ENCODE measurements around the gene ASB2. TPM values are rescaled to one million over a fixed set of nuclear protein-coding genes. Genes with fewer than 3 reads are reported as not detected.

The ASB2 gene
- total RNA-seq, 2 donors from 2014 or later: 0.11 TPM; not detected in 1

GRCh38 chr14:94003397-94003796, 27.0 kb upstream of the ASB2 start:
- no peak for DNase-seq
- 95 to 100% methylated on average over 1 to 3 of the region's 4 CpGs for WGBS, 2 experiments (ENCODE audit: insufficient coverage in 1 of 2, insufficient read length in 1 of 2)
- peaks cover 4% of the 10 kb centered on the region for H3K4me1 Mint-ChIP-seq
- H3K36me3 ChIP-seq (ENCODE audit: control insufficient read depth, insufficient read depth, low read length): no peaks in the 10 kb centered on the region
- TF ChIP-seq, protein P1, sequence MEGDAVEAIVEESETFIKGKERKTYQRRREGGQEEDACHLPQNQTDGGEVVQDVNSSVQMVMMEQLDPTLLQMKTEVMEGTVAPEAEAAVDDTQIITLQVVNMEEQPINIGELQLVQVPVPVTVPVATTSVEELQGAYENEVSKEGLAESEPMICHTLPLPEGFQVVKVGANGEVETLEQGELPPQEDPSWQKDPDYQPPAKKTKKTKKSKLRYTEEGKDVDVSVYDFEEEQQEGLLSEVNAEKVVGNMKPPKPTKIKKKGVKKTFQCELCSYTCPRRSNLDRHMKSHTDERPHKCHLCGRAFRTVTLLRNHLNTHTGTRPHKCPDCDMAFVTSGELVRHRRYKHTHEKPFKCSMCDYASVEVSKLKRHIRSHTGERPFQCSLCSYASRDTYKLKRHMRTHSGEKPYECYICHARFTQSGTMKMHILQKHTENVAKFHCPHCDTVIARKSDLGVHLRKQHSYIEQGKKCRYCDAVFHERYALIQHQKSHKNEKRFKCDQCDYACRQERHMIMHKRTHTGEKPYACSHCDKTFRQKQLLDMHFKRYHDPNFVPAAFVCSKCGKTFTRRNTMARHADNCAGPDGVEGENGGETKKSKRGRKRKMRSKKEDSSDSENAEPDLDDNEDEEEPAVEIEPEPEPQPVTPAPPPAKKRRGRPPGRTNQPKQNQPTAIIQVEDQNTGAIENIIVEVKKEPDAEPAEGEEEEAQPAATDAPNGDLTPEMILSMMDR (conservative IDR thresholded peaks at IDR 0.05): no peak
- peaks cover 21% of the 10 kb centered on the region for H3K27me3 Mint-ChIP-seq (ENCODE audit: insufficient read depth)
- no peaks in the 10 kb centered on the region for H3K4me1 ChIP-seq (ENCODE audit: control insufficient read depth, insufficient read depth, low read length)
- no peak overlapping the region for H3K27ac ChIP-seq (ENCODE audit: low read depth, low read length)
- no peak overlapping the region for H3K4me3 ChIP-seq (ENCODE audit: low read length)
- H3K36me3 Mint-ChIP-seq (ENCODE audit: low read depth): no peaks in the 10 kb centered on the region
- H3K4me3 Mint-ChIP-seq: no peak overlapping the region
- H3K27ac Mint-ChIP-seq: no peak overlapping the region
- H3K9ac ChIP-seq (ENCODE audit: extremely low read depth, low read length, poor library complexity, severe bottlenecking): no peak overlapping the region
- no peaks in the 10 kb centered on the region for H3K9me3 ChIP-seq (ENCODE audit: control insufficient read depth, low read length)
- no peaks in the 10 kb centered on the region for H3K9me3 Mint-ChIP-seq
- peaks cover 7% of the 10 kb centered on the region for H3K27me3 ChIP-seq (ENCODE audit: control insufficient read depth, insufficient read depth, low read length, poor library complexity, severe bottlenecking)

DNA sequence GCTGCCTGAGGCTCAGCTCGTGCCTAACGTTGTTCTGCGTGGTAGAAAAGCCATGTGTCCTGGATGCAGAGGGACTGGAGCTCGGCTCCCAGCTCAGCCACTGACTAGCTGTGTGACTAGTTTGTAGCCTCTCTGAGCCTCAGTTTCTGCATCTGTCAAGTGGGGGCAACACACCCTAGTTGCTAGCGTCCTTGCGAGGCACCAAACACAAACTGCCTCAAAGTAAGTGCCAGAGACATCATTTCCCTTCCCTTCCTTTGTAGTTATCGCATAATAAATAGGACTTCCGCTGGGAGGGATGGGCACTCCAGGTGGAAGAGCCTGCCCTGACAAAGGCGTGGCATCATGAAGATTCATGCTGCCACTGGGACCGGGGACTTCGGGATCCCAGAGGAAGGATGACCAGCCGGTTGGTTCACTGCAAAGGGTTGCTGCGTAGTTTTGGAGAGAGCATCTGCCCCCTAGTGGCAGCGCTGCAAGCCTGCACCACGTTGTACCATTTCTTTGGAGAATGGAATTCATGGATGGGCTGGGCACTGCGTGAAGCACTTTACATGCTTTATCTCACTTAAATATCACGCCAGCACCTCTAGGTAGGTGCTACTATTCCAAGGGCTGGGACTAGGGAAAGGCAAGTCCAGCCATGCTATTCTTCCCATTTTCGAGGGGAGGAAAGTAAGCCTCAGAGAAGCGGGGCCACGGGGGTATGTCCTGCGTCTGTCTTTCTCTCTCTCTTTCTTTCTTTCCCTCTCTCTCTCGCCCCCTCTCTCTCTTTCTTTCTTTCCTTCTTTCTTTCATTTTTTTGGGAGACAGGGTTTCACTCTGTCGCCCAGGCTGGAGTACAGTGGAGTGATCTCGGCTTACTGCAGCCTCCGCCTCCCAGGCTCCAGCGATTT, 25.4 kb upstream of the ASB2 start:
- Mint-ChIP-seq H3K4me1 (peaks cover 4% of the 10 kb centered on the region), H3K36me3 (ENCODE audit: low read depth) (no peaks in the 10 kb centered on the region), H3K4me3 (no peak overlapping the region), H3K9me3 (no peaks in the 10 kb centered on the region), H3K27me3 (ENCODE audit: insufficient read depth) (peaks cover 21% of the 10 kb centered on the region), H3K27ac (no peak overlapping the region)
- Histone ChIP-seq H3K4me3 (ENCODE audit: low read length) (no peak overlapping the region), H3K4me1 (ENCODE audit: control insufficient read depth, insufficient read depth, low read length) (no peaks in the 10 kb centered on the region), H3K9ac (ENCODE audit: extremely low read depth, low read length, poor library complexity, severe bottlenecking) (no peak overlapping the region), H3K9me3 (ENCODE audit: control insufficient read depth, low read length) (no peaks in the 10 kb centered on the region), H3K27ac (ENCODE audit: low read depth, low read length) (no peak overlapping the region), H3K27me3 (ENCODE audit: control insufficient read depth, insufficient read depth, low read length, poor library complexity, severe bottlenecking) (peaks cover 7% of the 10 kb centered on the region), H3K36me3 (ENCODE audit: control insufficient read depth, insufficient read depth, low read length) (no peaks in the 10 kb centered on the region)
- 53 to 65% methylated on average over 20 to 26 of the region's 26 CpGs for WGBS, 2 experiments (ENCODE audit: insufficient coverage in 1 of 2, insufficient read length in 1 of 2)
- TF ChIP-seq, protein P1 (conservative IDR thresholded peaks at IDR 0.05): peak; percentile 98
- DNase-seq: peak; percentile 87

DNA sequence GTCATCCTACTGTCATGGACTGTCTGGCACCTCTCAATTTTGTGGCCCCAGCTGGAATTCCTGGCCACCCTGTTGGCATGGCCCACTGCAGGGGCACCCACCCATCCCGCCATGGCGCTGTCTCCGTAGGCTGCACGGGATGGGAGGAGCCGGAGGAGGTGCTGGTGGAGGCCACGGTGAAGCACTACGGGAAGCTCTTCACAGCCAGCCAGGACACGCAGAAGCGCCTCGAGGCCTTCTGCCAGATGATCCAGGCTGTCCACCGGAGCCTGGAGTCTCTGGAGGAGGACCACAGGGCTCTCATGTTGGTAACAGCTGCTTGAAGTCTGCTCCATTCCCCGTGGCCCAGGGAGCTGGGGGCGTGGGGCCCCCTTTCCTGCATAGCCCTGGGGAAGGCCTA, 24.6 kb upstream of the ASB2 start:
- no peaks in the 10 kb centered on the region for H3K36me3 ChIP-seq (ENCODE audit: control insufficient read depth, insufficient read depth, low read length)
- H3K36me3 Mint-ChIP-seq (ENCODE audit: low read depth): no peaks in the 10 kb centered on the region
- H3K4me1 Mint-ChIP-seq: peaks cover 4% of the 10 kb centered on the region

More for the DNA sequence above, 24.6 kb upstream of the ASB2 start:
- Histone ChIP-seq H3K9me3 (ENCODE audit: control insufficient read depth, low read length) (no peaks in the 10 kb centered on the region), H3K9ac (ENCODE audit: extremely low read depth, low read length, poor library complexity, severe bottlenecking) (no peak overlapping the region), H3K27me3 (ENCODE audit: control insufficient read depth, insufficient read depth, low read length, poor library complexity, severe bottlenecking) (peaks cover 7% of the 10 kb centered on the region), H3K4me1 (ENCODE audit: control insufficient read depth, insufficient read depth, low read length) (no peaks in the 10 kb centered on the region), H3K27ac (ENCODE audit: low read depth, low read length) (no peak overlapping the region), H3K4me3 (ENCODE audit: low read length) (no peak overlapping the region)
- TF ChIP-seq, protein P1 (conservative IDR thresholded peaks at IDR 0.05): no peak
- no peak for DNase-seq
- Mint-ChIP-seq H3K9me3 (no peaks in the 10 kb centered on the region), H3K27ac (no peak overlapping the region), H3K27me3 (ENCODE audit: insufficient read depth) (peaks cover 21% of the 10 kb centered on the region), H3K4me3 (no peak overlapping the region)
- WGBS, 2 experiments (ENCODE audit: insufficient coverage in 1 of 2, insufficient read length in 1 of 2): 93 to 94% methylated on average over 9 to 13 of the region's 13 CpGs
